ENCODE results near the gene SAMD11. TPM values are rescaled to one million over a fixed set of nuclear protein-coding genes. Genes with fewer than 3 reads are reported as not detected.

SAMD11 gene
- total and polyA plus RNA-seq, 4 donors: 0.51 to 4.1 (median 1.3) TPM

DNA sequence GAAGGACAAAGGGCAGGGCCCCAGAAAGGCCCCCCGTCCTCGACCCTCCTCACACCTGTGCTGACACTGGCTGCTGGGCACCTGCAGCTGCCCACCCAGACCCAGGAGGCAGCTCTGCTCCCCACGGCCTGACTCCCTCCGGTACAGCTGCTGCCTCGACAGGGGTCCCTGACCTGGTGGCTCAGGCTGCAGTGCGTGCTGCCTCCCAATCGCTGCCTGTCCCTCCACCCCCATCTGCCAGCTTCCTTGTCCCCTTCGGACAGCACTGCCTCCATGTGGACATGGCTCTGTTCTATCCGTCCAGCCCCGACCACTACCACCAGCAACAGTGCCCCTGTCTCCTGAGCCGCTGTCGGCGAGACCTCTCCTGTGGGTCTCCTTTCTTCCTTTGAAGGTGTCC lies 31.2 kb downstream of the SAMD11 start:
- DNase-seq (ENCODE audit: low spot score): no peak
- Histone ChIP-seq H3K9ac (ENCODE audit: low read depth in 1 of 2, low read length in 2 of 2) (no peak overlapping the region), H3K9me3 (ENCODE audit: control insufficient read depth in 4 of 4, low read length in 3 of 4) (no peaks in the 10 kb centered on the region), H3K4me1 (ENCODE audit: control insufficient read depth in 4 of 4, insufficient read depth in 4 of 4, low read length in 3 of 4) (peaks cover 6 to 24% (median 17%) of the 10 kb centered on the region in 4 donors), H3K36me3 (ENCODE audit: control insufficient read depth in 4 of 4, insufficient read depth in 3 of 4, low read depth in 1 of 4, low read length in 3 of 4) (peaks cover 18 to 66% (median 31%) of the 10 kb centered on the region in 4 donors), H3K4me3 (ENCODE audit: low read depth in 1 of 3, low read length in 3 of 3) (no peak overlapping the region), H3K27me3 (ENCODE audit: control insufficient read depth in 4 of 4, insufficient read depth in 4 of 4, low read length in 3 of 4) (no peaks in the 10 kb centered on the region), H3K27ac (ENCODE audit: low read depth in 1 of 2, low read length in 2 of 2) (no peak overlapping the region)
- 92% methylated on average over 13 of the region's 13 CpGs for WGBS
- TF ChIP-seq, protein P1, sequence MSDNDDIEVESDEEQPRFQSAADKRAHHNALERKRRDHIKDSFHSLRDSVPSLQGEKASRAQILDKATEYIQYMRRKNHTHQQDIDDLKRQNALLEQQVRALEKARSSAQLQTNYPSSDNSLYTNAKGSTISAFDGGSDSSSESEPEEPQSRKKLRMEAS (IDR thresholded peaks at IDR 0.05): no peak
- no peak for TF ChIP-seq RXRA (IDR thresholded peaks at IDR 0.05)
- no peak for TF ChIP-seq RAD21 (IDR thresholded peaks at IDR 0.05)
- TF ChIP-seq HNF4A (conservative IDR thresholded peaks at IDR 0.05): no peak
- TF ChIP-seq HNF4G (IDR thresholded peaks at IDR 0.05): no peak
- TF ChIP-seq EGR1 (IDR thresholded peaks at IDR 0.05; ENCODE audit: low read depth in 2 of 2): no peak
- TF ChIP-seq NR2F2 (IDR thresholded peaks at IDR 0.05): no peak
- TF ChIP-seq, protein P2, sequence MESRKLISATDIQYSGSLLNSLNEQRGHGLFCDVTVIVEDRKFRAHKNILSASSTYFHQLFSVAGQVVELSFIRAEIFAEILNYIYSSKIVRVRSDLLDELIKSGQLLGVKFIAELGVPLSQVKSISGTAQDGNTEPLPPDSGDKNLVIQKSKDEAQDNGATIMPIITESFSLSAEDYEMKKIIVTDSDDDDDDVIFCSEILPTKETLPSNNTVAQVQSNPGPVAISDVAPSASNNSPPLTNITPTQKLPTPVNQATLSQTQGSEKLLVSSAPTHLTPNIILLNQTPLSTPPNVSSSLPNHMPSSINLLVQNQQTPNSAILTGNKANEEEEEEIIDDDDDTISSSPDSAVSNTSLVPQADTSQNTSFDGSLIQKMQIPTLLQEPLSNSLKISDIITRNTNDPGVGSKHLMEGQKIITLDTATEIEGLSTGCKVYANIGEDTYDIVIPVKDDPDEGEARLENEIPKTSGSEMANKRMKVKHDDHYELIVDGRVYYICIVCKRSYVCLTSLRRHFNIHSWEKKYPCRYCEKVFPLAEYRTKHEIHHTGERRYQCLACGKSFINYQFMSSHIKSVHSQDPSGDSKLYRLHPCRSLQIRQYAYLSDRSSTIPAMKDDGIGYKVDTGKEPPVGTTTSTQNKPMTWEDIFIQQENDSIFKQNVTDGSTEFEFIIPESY (IDR thresholded peaks at IDR 0.05): no peak
- TF ChIP-seq SP1 (IDR thresholded peaks at IDR 0.05): no peak
- no peak for TF ChIP-seq JUND (IDR thresholded peaks at IDR 0.05)
- TF ChIP-seq, protein P3, sequence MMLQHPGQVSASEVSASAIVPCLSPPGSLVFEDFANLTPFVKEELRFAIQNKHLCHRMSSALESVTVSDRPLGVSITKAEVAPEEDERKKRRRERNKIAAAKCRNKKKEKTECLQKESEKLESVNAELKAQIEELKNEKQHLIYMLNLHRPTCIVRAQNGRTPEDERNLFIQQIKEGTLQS (IDR thresholded peaks at IDR 0.05): no peak
- TF ChIP-seq, protein P4, sequence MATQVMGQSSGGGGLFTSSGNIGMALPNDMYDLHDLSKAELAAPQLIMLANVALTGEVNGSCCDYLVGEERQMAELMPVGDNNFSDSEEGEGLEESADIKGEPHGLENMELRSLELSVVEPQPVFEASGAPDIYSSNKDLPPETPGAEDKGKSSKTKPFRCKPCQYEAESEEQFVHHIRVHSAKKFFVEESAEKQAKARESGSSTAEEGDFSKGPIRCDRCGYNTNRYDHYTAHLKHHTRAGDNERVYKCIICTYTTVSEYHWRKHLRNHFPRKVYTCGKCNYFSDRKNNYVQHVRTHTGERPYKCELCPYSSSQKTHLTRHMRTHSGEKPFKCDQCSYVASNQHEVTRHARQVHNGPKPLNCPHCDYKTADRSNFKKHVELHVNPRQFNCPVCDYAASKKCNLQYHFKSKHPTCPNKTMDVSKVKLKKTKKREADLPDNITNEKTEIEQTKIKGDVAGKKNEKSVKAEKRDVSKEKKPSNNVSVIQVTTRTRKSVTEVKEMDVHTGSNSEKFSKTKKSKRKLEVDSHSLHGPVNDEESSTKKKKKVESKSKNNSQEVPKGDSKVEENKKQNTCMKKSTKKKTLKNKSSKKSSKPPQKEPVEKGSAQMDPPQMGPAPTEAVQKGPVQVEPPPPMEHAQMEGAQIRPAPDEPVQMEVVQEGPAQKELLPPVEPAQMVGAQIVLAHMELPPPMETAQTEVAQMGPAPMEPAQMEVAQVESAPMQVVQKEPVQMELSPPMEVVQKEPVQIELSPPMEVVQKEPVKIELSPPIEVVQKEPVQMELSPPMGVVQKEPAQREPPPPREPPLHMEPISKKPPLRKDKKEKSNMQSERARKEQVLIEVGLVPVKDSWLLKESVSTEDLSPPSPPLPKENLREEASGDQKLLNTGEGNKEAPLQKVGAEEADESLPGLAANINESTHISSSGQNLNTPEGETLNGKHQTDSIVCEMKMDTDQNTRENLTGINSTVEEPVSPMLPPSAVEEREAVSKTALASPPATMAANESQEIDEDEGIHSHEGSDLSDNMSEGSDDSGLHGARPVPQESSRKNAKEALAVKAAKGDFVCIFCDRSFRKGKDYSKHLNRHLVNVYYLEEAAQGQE (IDR thresholded peaks at IDR 0.05): no peak
- TF ChIP-seq TAF1 (conservative IDR thresholded peaks at IDR 0.05): no peak
- no peak for TF ChIP-seq FOXA2 (IDR thresholded peaks at IDR 0.05)
- no peak for TF ChIP-seq FOXA1 (IDR thresholded peaks at IDR 0.05)
- TF ChIP-seq GABPA (IDR thresholded peaks at IDR 0.05 in 1 of 2, conservative IDR thresholded peaks at IDR 0.05 in 1 of 2): no peak
- TF ChIP-seq, protein P5, sequence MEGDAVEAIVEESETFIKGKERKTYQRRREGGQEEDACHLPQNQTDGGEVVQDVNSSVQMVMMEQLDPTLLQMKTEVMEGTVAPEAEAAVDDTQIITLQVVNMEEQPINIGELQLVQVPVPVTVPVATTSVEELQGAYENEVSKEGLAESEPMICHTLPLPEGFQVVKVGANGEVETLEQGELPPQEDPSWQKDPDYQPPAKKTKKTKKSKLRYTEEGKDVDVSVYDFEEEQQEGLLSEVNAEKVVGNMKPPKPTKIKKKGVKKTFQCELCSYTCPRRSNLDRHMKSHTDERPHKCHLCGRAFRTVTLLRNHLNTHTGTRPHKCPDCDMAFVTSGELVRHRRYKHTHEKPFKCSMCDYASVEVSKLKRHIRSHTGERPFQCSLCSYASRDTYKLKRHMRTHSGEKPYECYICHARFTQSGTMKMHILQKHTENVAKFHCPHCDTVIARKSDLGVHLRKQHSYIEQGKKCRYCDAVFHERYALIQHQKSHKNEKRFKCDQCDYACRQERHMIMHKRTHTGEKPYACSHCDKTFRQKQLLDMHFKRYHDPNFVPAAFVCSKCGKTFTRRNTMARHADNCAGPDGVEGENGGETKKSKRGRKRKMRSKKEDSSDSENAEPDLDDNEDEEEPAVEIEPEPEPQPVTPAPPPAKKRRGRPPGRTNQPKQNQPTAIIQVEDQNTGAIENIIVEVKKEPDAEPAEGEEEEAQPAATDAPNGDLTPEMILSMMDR (IDR thresholded peaks at IDR 0.05; ENCODE audit: low read depth, low read length, missing input control): no peak
- TF ChIP-seq YY1 (IDR thresholded peaks at IDR 0.05): no peak
